Gastroesophageal sphincter (tissue), 3 donors: ENCODE results near the gene WDR38.

Experiments used
- CTCF ChIP-seq, 4 experiments: fragments of 200-600 bp in 2 of 4; fragments of 450-650 bp in 2 of 4; sonication (generic) in 1 of 4; IDR thresholded peaks; one replicate each; pipeline ENCODE4 v1.5.1; 2017 to 2019; ENCODE audit warnings: antibody characterized with exemption in 4 of 4, mild to moderate bottlenecking in 2 of 4, moderate library complexity in 2 of 4
- EP300 ChIP-seq: sonication (generic); formaldehyde crosslinking; IDR thresholded peaks from one replicate; pipeline ENCODE4 v1.6.1; 2017; ENCODE audit warnings: antibody characterized with exemption, mild to moderate bottlenecking
- POLR2A ChIP-seq, 2 donors: fragments of 450-650 bp; IDR thresholded peaks; one replicate each; pipeline ENCODE4 v1.6.1; 2017; ENCODE audit warnings: antibody characterized with exemption in 2 of 2, mild to moderate bottlenecking in 2 of 2, moderate library complexity in 1 of 2

- TF ChIP-seq POLR2A (IDR thresholded peaks at IDR 0.05), result no peak
- no peak for TF ChIP-seq CTCF (IDR thresholded peaks at IDR 0.05)
- TF ChIP-seq EP300, result no peak
Observed at GRCh38 chr9:124820698-124821623, 32.3 kb upstream of the WDR38 start.
